HEK293 (cell line): ENCODE results near the gene DOCK4.

Experiments
- CTCF ChIA-PET: fragments of 350-600 bp; formaldehyde crosslinking; extraction: SDS; loops from one replicate; lab custom pipeline; 2021; ENCODE audit warnings: antibody characterized with exemption; lab: Yijun Ruan, JAX
- POLR2A ChIA-PET: fragments of 300-600 bp; formaldehyde crosslinking; extraction: SDS; loops from one replicate; lab custom pipeline; 2020; ENCODE audit warnings: antibody characterized with exemption, inconsistent platforms; lab: Yijun Ruan, JAX
- H3K27ac ChIP-seq: fragments of 200-500 bp; sonication (Bioruptor generic); 2 replicates; pipeline ENCODE4 v1.5.1; 2014; ENCODE audit warnings: low read depth, low read length, control low read depth, inconsistent platforms; ENCODE audit errors: extremely low read depth
- H3K36me3 ChIP-seq, 2 experiments: fragments of 200-500 bp in 1 of 2; sonication (Bioruptor generic) in 1 of 2; 1 replicate in 1 of 2; 2 replicates in 1 of 2; pipeline ENCODE4 v1.5.1; 2014 to 2017; ENCODE audit warnings: inconsistent platforms in 2 of 2, low read length in 2 of 2; ENCODE audit not compliant: control insufficient read depth in 2 of 2, insufficient read depth in 1 of 2
- H3K4me1 ChIP-seq: fragments of 200-500 bp; sonication (Bioruptor generic); 2 replicates; pipeline ENCODE4 v1.5.1; 2014; ENCODE audit warnings: mild to moderate bottlenecking, low read length, inconsistent platforms; ENCODE audit not compliant: control insufficient read depth, insufficient read depth
- H3K4me3 ChIP-seq: 2 replicates; pipeline ENCODE4 v1.5.1; 2011; ENCODE audit warnings: low read depth, mild to moderate bottlenecking, control low read depth, low read length, moderate library complexity
- H3K9me3 ChIP-seq: fragments of 200-500 bp; sonication (Bioruptor generic); 2 replicates; pipeline ENCODE4 v1.5.1; 2014; ENCODE audit warnings: low read depth, low read length, inconsistent platforms; ENCODE audit not compliant: control insufficient read depth, insufficient read depth
- OVOL3 ChIP-seq: fragments of 450-650 bp; formaldehyde crosslinking; IDR thresholded peaks from 2 replicates; pipeline ENCODE4 v1.5.1; 2016; ENCODE audit warnings: missing biosample characterization, missing genetic modification characterization
- PBX3 ChIP-seq: sonication (generic); formaldehyde crosslinking; IDR thresholded peaks from 2 replicates; pipeline ENCODE4 v1.8.1; 2022; ENCODE audit warnings: mild to moderate bottlenecking, moderate library complexity, missing genetic modification reagents
- SALL2 ChIP-seq: fragments of 450-650 bp; formaldehyde crosslinking; IDR thresholded peaks from 2 replicates; pipeline ENCODE4 v1.5.0; 2017; ENCODE audit warnings: missing biosample characterization, mild to moderate bottlenecking, missing genetic modification characterization, borderline replicate concordance
- ZBTB11 ChIP-seq: fragments of 450-650 bp; formaldehyde crosslinking; conservative IDR thresholded peaks from 2 replicates; pipeline ENCODE4 v1.5.1; 2016; ENCODE audit warnings: low read depth, missing biosample characterization, missing genetic modification characterization
- ZBTB26 ChIP-seq: fragments of 450-650 bp; formaldehyde crosslinking; optimal IDR thresholded peaks from 2 replicates; pipeline ENCODE3; 2016; ENCODE audit warnings: missing biosample characterization, mild to moderate bottlenecking, missing genetic modification characterization
- ZBTB7A ChIP-seq: fragments of 450-650 bp; formaldehyde crosslinking; IDR thresholded peaks from 2 replicates; pipeline ENCODE4 v1.5.1; 2016; ENCODE audit warnings: low read depth, missing biosample characterization, missing genetic modification characterization
- ZFHX2 ChIP-seq: fragments of 450-650 bp; formaldehyde crosslinking; conservative IDR thresholded peaks from 2 replicates; pipeline ENCODE4 v1.5.1; 2016; ENCODE audit warnings: missing biosample characterization, missing genetic modification characterization
- ZNF132 ChIP-seq: fragments of 450-650 bp; formaldehyde crosslinking; IDR thresholded peaks from 2 replicates; pipeline ENCODE4 v1.5.1; 2017; ENCODE audit warnings: missing biosample characterization, missing genetic modification characterization, borderline replicate concordance
- ZNF157 ChIP-seq: fragments of 450-650 bp; formaldehyde crosslinking; IDR thresholded peaks from 2 replicates; pipeline ENCODE4 v1.5.1; 2016; ENCODE audit warnings: missing biosample characterization, missing genetic modification characterization
- ZNF214 ChIP-seq: fragments of 450-650 bp; formaldehyde crosslinking; IDR thresholded peaks from 2 replicates; pipeline ENCODE4 v1.5.1; 2017; ENCODE audit warnings: missing biosample characterization, mild to moderate bottlenecking, missing genetic modification characterization, borderline replicate concordance
- ZNF530 ChIP-seq: fragments of 450-650 bp; formaldehyde crosslinking; IDR thresholded peaks from 2 replicates; pipeline ENCODE4 v1.5.1; 2016; ENCODE audit warnings: low read depth, missing biosample characterization, missing genetic modification characterization
- ZNF843 ChIP-seq: fragments of 450-650 bp; formaldehyde crosslinking; IDR thresholded peaks from 2 replicates; pipeline ENCODE4 v1.5.1; 2016; ENCODE audit warnings: missing biosample characterization, missing genetic modification characterization
- TF ChIP-seq, protein P1 (sequence below): fragments of 450-650 bp; formaldehyde crosslinking; IDR thresholded peaks from 2 replicates; pipeline ENCODE4 v1.5.1; 2017; ENCODE audit warnings: missing biosample characterization, mild to moderate bottlenecking, missing genetic modification characterization, moderate library complexity
- TF ChIP-seq, protein P2 (sequence below): fragments of 450-650 bp; formaldehyde crosslinking; IDR thresholded peaks from 2 replicates; pipeline ENCODE4 v1.5.1; 2016; ENCODE audit warnings: missing biosample characterization, missing genetic modification characterization

The DOCK4 gene

DNA sequence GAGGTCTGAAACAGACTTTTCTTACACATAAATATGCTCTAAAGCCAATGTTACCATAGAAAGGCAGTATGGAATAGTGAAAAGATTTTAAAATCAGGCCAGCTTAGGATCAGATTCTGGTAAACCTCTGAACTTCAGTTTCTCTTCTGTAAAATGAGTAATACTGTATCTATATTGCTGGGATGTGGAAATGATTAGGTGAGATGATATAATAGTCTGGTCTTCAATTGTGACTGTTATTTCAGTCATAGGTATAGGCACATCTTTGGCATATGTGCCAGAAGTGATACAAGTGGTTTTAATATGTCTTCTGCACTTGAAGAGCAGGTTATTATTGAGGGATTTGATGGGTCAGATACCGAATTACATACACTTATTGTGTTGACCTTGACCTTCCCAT, 7.5 kb upstream of the DOCK4 start:
- Histone ChIP-seq H3K4me3 (no peak overlapping the region), H3K9me3 (no peaks in the 10 kb centered on the region), H3K4me1 (peaks cover 2% of the 10 kb centered on the region; the same call in 1 of the 2 replicates), H3K27ac (no peak overlapping the region), H3K36me3 (no peaks in the 10 kb centered on the region)
- CTCF ChIA-PET, result interaction anchor here (0.6 to 0.7 kb wide), 2 partner anchors 97 to 780 kb away, joined by 3 read pairs; no protein-coding TSS in a partner anchor
- TF ChIP-seq ZFHX2 (tag by site-specific recombination) (no peak), ZNF132 (no peak), ZNF214 (no peak), OVOL3 (tag by site-specific recombination) (no peak), ZBTB26 (no peak), ZBTB7A (no peak), ZNF843 (tag by site-specific recombination) (no peak)
- TF ChIP-seq, protein P1, sequence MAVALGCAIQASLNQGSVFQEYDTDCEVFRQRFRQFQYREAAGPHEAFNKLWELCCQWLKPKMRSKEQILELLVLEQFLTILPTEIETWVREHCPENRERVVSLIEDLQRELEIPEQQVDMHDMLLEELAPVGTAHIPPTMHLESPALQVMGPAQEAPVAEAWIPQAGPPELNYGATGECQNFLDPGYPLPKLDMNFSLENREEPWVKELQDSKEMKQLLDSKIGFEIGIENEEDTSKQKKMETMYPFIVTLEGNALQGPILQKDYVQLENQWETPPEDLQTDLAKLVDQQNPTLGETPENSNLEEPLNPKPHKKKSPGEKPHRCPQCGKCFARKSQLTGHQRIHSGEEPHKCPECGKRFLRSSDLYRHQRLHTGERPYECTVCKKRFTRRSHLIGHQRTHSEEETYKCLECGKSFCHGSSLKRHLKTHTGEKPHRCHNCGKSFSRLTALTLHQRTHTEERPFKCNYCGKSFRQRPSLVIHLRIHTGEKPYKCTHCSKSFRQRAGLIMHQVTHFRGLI (tag by site-specific recombination), result no peak
- POLR2A ChIA-PET, result interaction anchor here (1.2 kb wide), 1 partner anchor 7 kb away, joined by 4 read pairs; the partner anchor contains the start of genes DOCK4 and ZNF277

GRCh38 chr7:112212571-112212970, 6.4 kb upstream of the DOCK4 start:
- TF ChIP-seq, protein P2, sequence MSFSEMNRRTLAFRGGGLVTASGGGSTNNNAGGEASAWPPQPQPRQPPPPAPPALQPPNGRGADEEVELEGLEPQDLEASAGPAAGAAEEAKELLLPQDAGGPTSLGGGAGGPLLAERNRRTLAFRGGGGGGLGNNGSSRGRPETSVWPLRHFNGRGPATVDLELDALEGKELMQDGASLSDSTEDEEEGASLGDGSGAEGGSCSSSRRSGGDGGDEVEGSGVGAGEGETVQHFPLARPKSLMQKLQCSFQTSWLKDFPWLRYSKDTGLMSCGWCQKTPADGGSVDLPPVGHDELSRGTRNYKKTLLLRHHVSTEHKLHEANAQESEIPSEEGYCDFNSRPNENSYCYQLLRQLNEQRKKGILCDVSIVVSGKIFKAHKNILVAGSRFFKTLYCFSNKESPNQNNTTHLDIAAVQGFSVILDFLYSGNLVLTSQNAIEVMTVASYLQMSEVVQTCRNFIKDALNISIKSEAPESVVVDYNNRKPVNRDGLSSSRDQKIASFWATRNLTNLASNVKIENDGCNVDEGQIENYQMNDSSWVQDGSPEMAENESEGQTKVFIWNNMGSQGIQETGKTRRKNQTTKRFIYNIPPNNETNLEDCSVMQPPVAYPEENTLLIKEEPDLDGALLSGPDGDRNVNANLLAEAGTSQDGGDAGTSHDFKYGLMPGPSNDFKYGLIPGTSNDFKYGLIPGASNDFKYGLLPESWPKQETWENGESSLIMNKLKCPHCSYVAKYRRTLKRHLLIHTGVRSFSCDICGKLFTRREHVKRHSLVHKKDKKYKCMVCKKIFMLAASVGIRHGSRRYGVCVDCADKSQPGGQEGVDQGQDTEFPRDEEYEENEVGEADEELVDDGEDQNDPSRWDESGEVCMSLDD (tag by site-specific recombination), result no peak
- TF ChIP-seq ZNF157 (tag by site-specific recombination) (no peak), SALL2 (no peak), ZNF530 (tag by site-specific recombination) (no peak), ZBTB11 (tag by site-specific recombination) (no peak), PBX3 (CRISPR knock-in tag) (no peak)
- Histone ChIP-seq H3K4me1 (peaks cover 2% of the 10 kb centered on the region; the same call in 1 of the 2 replicates), H3K27ac (no peak overlapping the region), H3K4me3 (no peak overlapping the region), H3K36me3 (no peaks in the 10 kb centered on the region), H3K9me3 (no peaks in the 10 kb centered on the region)
- CTCF ChIA-PET, result no interaction called here
- POLR2A ChIA-PET, result no interaction called here
